Testis (tissue), 2 donors: ENCODE results near the gene SSRP1.

ENCODE experiments used
- POLR2A ChIP-seq: fragments of 450-650 bp; IDR thresholded peaks from one replicate; pipeline ENCODE4 v1.6.1; 2017; ENCODE audit warnings: antibody characterized with exemption, mild to moderate bottlenecking, moderate library complexity
- TF ChIP-seq, protein P1 (sequence below), 3 experiments: fragments of 450-650 bp in 2 of 3; fragments of 200-600 bp in 1 of 3; sonication (generic) in 1 of 3; IDR thresholded peaks; one replicate each; pipeline ENCODE4 v1.5.1; 2016 to 2019; ENCODE audit warnings: antibody characterized with exemption in 3 of 3, mild to moderate bottlenecking in 2 of 3, moderate library complexity in 1 of 3

DNA sequence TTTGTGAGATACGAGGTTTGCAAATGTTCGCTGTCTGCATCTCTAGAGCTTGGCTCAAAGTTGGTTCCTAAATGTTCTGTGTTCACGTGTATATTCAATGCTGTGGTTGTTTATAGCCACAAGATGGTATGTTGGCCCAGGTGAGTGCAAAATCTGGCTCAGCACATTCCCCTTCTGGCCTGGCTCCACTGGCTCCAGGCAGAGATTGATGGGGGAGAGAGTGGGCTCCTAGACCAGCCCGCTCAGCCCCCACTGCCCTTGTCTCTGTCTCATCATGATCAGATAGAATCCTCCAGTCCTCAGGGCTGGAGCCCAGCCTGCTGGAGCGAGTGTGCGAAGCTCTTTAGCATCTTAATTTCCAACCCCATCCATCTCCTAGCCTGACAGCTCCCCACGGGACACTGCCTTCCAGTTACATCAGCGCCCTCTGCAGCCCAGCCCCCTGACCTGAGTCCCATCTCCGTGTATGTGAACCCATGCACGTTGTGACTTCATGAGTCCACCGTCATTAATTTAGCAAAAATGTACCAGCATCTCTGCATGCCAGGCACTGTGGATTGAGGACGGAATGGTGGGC is 4.4 kb upstream of the SSRP1 start:
- no peak for TF ChIP-seq POLR2A
- TF ChIP-seq, protein P1, sequence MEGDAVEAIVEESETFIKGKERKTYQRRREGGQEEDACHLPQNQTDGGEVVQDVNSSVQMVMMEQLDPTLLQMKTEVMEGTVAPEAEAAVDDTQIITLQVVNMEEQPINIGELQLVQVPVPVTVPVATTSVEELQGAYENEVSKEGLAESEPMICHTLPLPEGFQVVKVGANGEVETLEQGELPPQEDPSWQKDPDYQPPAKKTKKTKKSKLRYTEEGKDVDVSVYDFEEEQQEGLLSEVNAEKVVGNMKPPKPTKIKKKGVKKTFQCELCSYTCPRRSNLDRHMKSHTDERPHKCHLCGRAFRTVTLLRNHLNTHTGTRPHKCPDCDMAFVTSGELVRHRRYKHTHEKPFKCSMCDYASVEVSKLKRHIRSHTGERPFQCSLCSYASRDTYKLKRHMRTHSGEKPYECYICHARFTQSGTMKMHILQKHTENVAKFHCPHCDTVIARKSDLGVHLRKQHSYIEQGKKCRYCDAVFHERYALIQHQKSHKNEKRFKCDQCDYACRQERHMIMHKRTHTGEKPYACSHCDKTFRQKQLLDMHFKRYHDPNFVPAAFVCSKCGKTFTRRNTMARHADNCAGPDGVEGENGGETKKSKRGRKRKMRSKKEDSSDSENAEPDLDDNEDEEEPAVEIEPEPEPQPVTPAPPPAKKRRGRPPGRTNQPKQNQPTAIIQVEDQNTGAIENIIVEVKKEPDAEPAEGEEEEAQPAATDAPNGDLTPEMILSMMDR (IDR thresholded peaks at IDR 0.05): no peak
